Common myeloid progenitor, CD34-positive (primary cell): ENCODE measurements around the gene ZCCHC7.

Experiments used
- CTCF ChIA-PET: fragments of 350-600 bp; sonication (Branson Sonifier 250); formaldehyde crosslinking; loops from one replicate; lab custom pipeline; 2021; ENCODE audit warnings: antibody characterized with exemption; lab: Charles Lee
- POLR2A ChIA-PET: fragments of 350-600 bp; sonication (Branson Sonifier 250); formaldehyde crosslinking; loops from one replicate; lab custom pipeline; 2021; ENCODE audit warnings: antibody characterized with exemption; lab: Charles Lee
- DNase-seq, 3 donors: peaks; one replicate each; pipeline versions ENCODE4 v3.0.0 to v3.0.0-alpha.2; 2013
- H3K27ac ChIP-seq, 2 experiments: 1 replicate in 1 of 2; 2 replicates in 1 of 2; pipeline ENCODE4 v1.7.0; 2013; ENCODE audit warnings: inconsistent platforms in 2 of 2, low read length in 2 of 2, mild to moderate bottlenecking in 2 of 2, low read depth in 1 of 2, moderate library complexity in 1 of 2; ENCODE audit not compliant: severe bottlenecking in 2 of 2, insufficient read depth in 1 of 2, poor library complexity in 1 of 2
- H3K27me3 ChIP-seq, 5 experiments: replicated peaks in 2 of 5; 1 replicate in 3 of 5; 2 replicates in 2 of 5; pipeline versions ENCODE4 v1.6.1 to v1.7.0; 2013; ENCODE audit warnings: low read length in 4 of 5, mild to moderate bottlenecking in 2 of 5, moderate library complexity in 2 of 5, inconsistent platforms in 1 of 5; ENCODE audit not compliant: insufficient read depth in 5 of 5, control insufficient read depth in 4 of 5
- H3K36me3 ChIP-seq, 4 experiments: 1 replicate in 2 of 4; 2 replicates in 2 of 4; pipeline versions ENCODE4 v1.6.1 to v1.7.0; 2013; ENCODE audit warnings: low read length in 3 of 4, control low read depth in 1 of 4, mild to moderate bottlenecking in 1 of 4; ENCODE audit not compliant: control insufficient read depth in 4 of 4, insufficient read depth in 4 of 4
- H3K4me1 ChIP-seq, 4 experiments: 1 replicate in 3 of 4; 2 replicates in 1 of 4; pipeline versions ENCODE4 v1.6.1 to v1.7.1; 2013; ENCODE audit warnings: low read length in 3 of 4, mild to moderate bottlenecking in 3 of 4, control low read depth in 1 of 4, inconsistent platforms in 1 of 4, moderate library complexity in 1 of 4; ENCODE audit not compliant: control insufficient read depth in 4 of 4, insufficient read depth in 4 of 4; ENCODE audit errors: control extremely low read depth in 1 of 4
- H3K4me3 ChIP-seq, 7 experiments: 1 replicate in 4 of 7; 2 replicates in 3 of 7; pipeline versions ENCODE4 v1.5.1 to v1.7.0; 2013; ENCODE audit warnings: mild to moderate bottlenecking in 7 of 7, low read length in 6 of 7, moderate library complexity in 6 of 7, inconsistent platforms in 2 of 7, low read depth in 2 of 7, control low read depth in 1 of 7; ENCODE audit not compliant: insufficient read depth in 4 of 7, control insufficient read depth in 1 of 7; ENCODE audit errors: extremely low read depth in 1 of 7
- H3K9me3 ChIP-seq, 5 experiments: 1 replicate in 4 of 5; 2 replicates in 1 of 5; pipeline versions ENCODE4 v1.6.1 to v1.7.1; 2013; ENCODE audit warnings: low read length in 4 of 5, mild to moderate bottlenecking in 2 of 5, inconsistent platforms in 1 of 5, low read depth in 1 of 5, moderate library complexity in 1 of 5; ENCODE audit not compliant: control insufficient read depth in 4 of 5, insufficient read depth in 2 of 5; ENCODE audit errors: control extremely low read depth in 1 of 5
- WGBS: methylation state at CpG from one replicate; pipeline ENCODE4 v1.1.5; 2013; ENCODE audit not compliant: insufficient coverage; 5-methylcytosine and 5-hydroxymethylcytosine counted together

The ZCCHC7 gene

GRCh38 chr9:37381094-37381741 lies 260.8 kb downstream of the ZCCHC7 start:
- Histone ChIP-seq H3K27me3 (peaks cover 0 to 2% (median 0%) of the 10 kb centered on the region in 5 experiments), H3K36me3 (no peaks in the 10 kb centered on the region), H3K27ac (no peak overlapping the region), H3K9me3 (no peaks in the 10 kb centered on the region), H3K4me1 (no peaks in the 10 kb centered on the region), H3K4me3 (no peak overlapping the region)
- ChIA-PET CTCF (no interaction called here), POLR2A (no interaction called here)
- 95% methylated on average over 9 of the region's 11 CpGs for WGBS
- DNase-seq = no peak

- Histone ChIP-seq H3K27me3 (peaks cover 0 to 2% (median 0%) of the 10 kb centered on the region in 5 experiments), H3K9me3 (no peaks in the 10 kb centered on the region), H3K27ac (no peak overlapping the region), H3K4me3 (no peak overlapping the region), H3K4me1 (no peaks in the 10 kb centered on the region), H3K36me3 (no peaks in the 10 kb centered on the region)
- ChIA-PET CTCF (no interaction called here), POLR2A (no interaction called here)
- 90% methylated on average over 11 of the region's 14 CpGs for WGBS
- DNase-seq = no peak
Observed at GRCh38 chr9:37382161-37382981, 262.0 kb downstream of the ZCCHC7 start.

- no peaks in the 10 kb centered on the region for H3K36me3 ChIP-seq
- POLR2A ChIA-PET = no interaction called here
- H3K4me3 ChIP-seq = no peak overlapping the region
- no peaks in the 10 kb centered on the region for H3K9me3 ChIP-seq
- H3K4me1 ChIP-seq = no peaks in the 10 kb centered on the region
- no peak for DNase-seq
- WGBS = 77% methylated on average over 5 of the region's 5 CpGs
- peaks cover 0 to 2% (median 0%) of the 10 kb centered on the region in 5 experiments for H3K27me3 ChIP-seq
- CTCF ChIA-PET = no interaction called here
- no peak overlapping the region for H3K27ac ChIP-seq
Observed at GRCh38 chr9:37382982-37383357, 262.6 kb downstream of the ZCCHC7 start.

GRCh38 chr9:37383393-37383792 lies 263.0 kb downstream of the ZCCHC7 start:
- DNase-seq = no peak
- POLR2A ChIA-PET = no interaction called here
- Histone ChIP-seq H3K4me1 (no peaks in the 10 kb centered on the region), H3K36me3 (no peaks in the 10 kb centered on the region), H3K27me3 (peaks cover 0 to 2% (median 0%) of the 10 kb centered on the region in 5 experiments), H3K4me3 (no peak overlapping the region), H3K9me3 (no peaks in the 10 kb centered on the region), H3K27ac (no peak overlapping the region)
- WGBS = 100% methylated on average over 4 of the region's 6 CpGs
- CTCF ChIA-PET = interaction anchor here (2.2 kb wide), 1 partner anchor 27 kb away, joined by 4 read pairs; no protein-coding TSS in a partner anchor

- WGBS = 95% methylated on average over 8 of the region's 12 CpGs
- H3K27ac ChIP-seq = no peak overlapping the region
- no peaks in the 10 kb centered on the region for H3K4me1 ChIP-seq
- CTCF ChIA-PET = interaction anchor here (0.8 to 2.2 kb wide), 3 partner anchors 10 to 28 kb away, joined by 3 to 4 read pairs (median 3); no protein-coding TSS in a partner anchor
- H3K4me3 ChIP-seq = no peak overlapping the region
- DNase-seq = no peak
- H3K27me3 ChIP-seq = peaks cover 0 to 2% (median 0%) of the 10 kb centered on the region in 5 experiments
- POLR2A ChIA-PET = no interaction called here
- no peaks in the 10 kb centered on the region for H3K9me3 ChIP-seq
- H3K36me3 ChIP-seq = no peaks in the 10 kb centered on the region
Observed at GRCh38 chr9:37383876-37384746, 263.7 kb downstream of the ZCCHC7 start.

- Histone ChIP-seq H3K27me3 (peaks cover 0 to 2% (median 0%) of the 10 kb centered on the region in 5 experiments), H3K36me3 (no peaks in the 10 kb centered on the region), H3K4me3 (no peak overlapping the region), H3K27ac (no peak overlapping the region), H3K4me1 (no peaks in the 10 kb centered on the region), H3K9me3 (no peaks in the 10 kb centered on the region)
- WGBS = 100% methylated on average over 5 of the region's 6 CpGs
- CTCF ChIA-PET = interaction anchor here (0.8 to 2.2 kb wide), 4 partner anchors 9 to 30 kb away, joined by 3 to 4 read pairs (median 3); no protein-coding TSS in a partner anchor
- POLR2A ChIA-PET = no interaction called here
- DNase-seq = no peak
Observed at GRCh38 chr9:37385286-37385685, 264.9 kb downstream of the ZCCHC7 start.
